Adrenal gland (tissue), 12 donors: ENCODE results near the gene PTCRA. TPM values are rescaled to one million over a fixed set of nuclear protein-coding genes. Genes with fewer than 3 reads are reported as not detected.

Experiments used
- DNase-seq, 7 donors: peaks; one replicate each; pipeline ENCODE4 v3.0.0-alpha.2; 2019 to 2020
- H3K27ac ChIP-seq, 5 donors: fragments of 200-600 bp; sonication (generic) in 4 of 5; 1 replicate in 3 of 5; 2 replicates in 2 of 5; pipeline versions ENCODE4 v1.5.1 to v1.8.0; 2016 to 2020; ENCODE audit warnings: mild to moderate bottlenecking in 1 of 5
- H3K27me3 ChIP-seq: fragments of 200-600 bp; 2 replicates; pipeline ENCODE4 v1.8.0; 2021
- H3K36me3 ChIP-seq, 2 donors: fragments of 200-600 bp; replicated peaks in 1 of 2; 1 replicate in 1 of 2; 2 replicates in 1 of 2; pipeline versions ENCODE4 v1.5.1 to v1.8.0; 2018 to 2022
- H3K4me1 ChIP-seq, 2 donors: fragments of 200-600 bp; replicated peaks in 1 of 2; 1 replicate in 1 of 2; 2 replicates in 1 of 2; pipeline versions ENCODE4 v1.5.1 to v1.8.0; 2018 to 2021
- H3K4me3 ChIP-seq, 4 donors: fragments of 200-600 bp; sonication (generic) in 3 of 4; one replicate each; pipeline ENCODE4 v1.5.1; 2016 to 2018
- H3K9me3 ChIP-seq, 3 donors: fragments of 200-600 bp; sonication (generic) in 1 of 3; replicated peaks in 1 of 3; 1 replicate in 2 of 3; 2 replicates in 1 of 3; pipeline versions ENCODE4 v1.5.1 to v1.8.0; 2016 to 2021
- CTCF ChIP-seq, 6 experiments: fragments of 450-650 bp in 4 of 6; fragments of 200-600 bp in 2 of 6; sonication (generic) in 1 of 6; IDR thresholded peaks; 1 replicate in 5 of 6; 2 replicates in 1 of 6; pipeline versions ENCODE4 v1.5.1 to v1.8.0; 2016 to 2021; ENCODE audit warnings: antibody characterized with exemption in 6 of 6, mild to moderate bottlenecking in 2 of 6, moderate library complexity in 1 of 6
- POLR2A ChIP-seq, 2 donors: fragments of 450-650 bp; IDR thresholded peaks; one replicate each; pipeline ENCODE4 v1.6.1; 2017; ENCODE audit warnings: antibody characterized with exemption in 2 of 2, mild to moderate bottlenecking in 2 of 2, moderate library complexity in 1 of 2
- WGBS, 4 donors: extraction: QIAGEN DNeasy Blood & Tissue Kit in 2 of 4; methylation state at CpG; one replicate each; pipeline versions ENCODE4 v1.1.5 to v1.1.7; 2013 to 2017; 5-methylcytosine and 5-hydroxymethylcytosine counted together
- intact Hi-C, 2 donors: fragments of 100-400 bp; cut with DNase I; formaldehyde crosslinking; loops; one replicate each; pipeline versions ENCODE4 v1.14.1 to v1.15.0; 2022 to 2023
- polyA plus RNA-seq, 3 donors: library from polyadenylated mRNA; stranded (reverse); fragments of 200-250 nt in 2 of 3; fragments of 350-450 nt in 1 of 3; fragmentation: Illumina TruSeq in 1 of 3; extraction: RNeasy Lipid Tissue Mini Kit (QIAGEN cat#74804) in 1 of 3; gene quantifications; one replicate each; pipeline ENCODE4 v1.2.3, GENCODE V29; 2013 to 2014
- total RNA-seq, 9 donors: library from RNA; depleted of rRNA in 4 of 9; stranded (reverse); fragments of >200 nt in 4 of 9; fragments of 120-200 nt in 1 of 9; fragmentation: NEBNext Ultra II Directional in 1 of 9; extraction: Animal tissue kit (Norgen Biotek cat#: 25700) in 1 of 9; gene quantifications; one replicate each; pipeline versions ENCODE4 v1.1.0 to v1.2.4, GENCODE V29; 2013 to 2023
- donor health status: healthy with polysubstance abuse.
- donor health status: Bipolar disorder and iron deficiency.
- donor health status: DM: yes; HTN: yes; CAD: no.
- donor health status: DM: no; HTN: no; CAD: no.
- donor health status: DM: no; HTN: no; CAD: no.
- donor health status: DM: yes; HTN: yes; CAD: no.

The PTCRA gene
- total and polyA plus RNA-seq, 12 donors = 0.22 to 0.34 TPM; not detected in 10

GRCh38 chr6:42970871-42971612, 55.2 kb downstream of the PTCRA start:
- TF ChIP-seq CTCF (IDR thresholded peaks at IDR 0.05) (no peak), POLR2A (IDR thresholded peaks at IDR 0.05) (no peak)
- 61 to 77% (median 75%) methylated on average over 4 of the region's 4 CpGs for WGBS, 4 donors

GRCh38 chr6:42971746-42972327, 56.0 kb downstream of the PTCRA start:
- H3K36me3 ChIP-seq = peaks cover 0 to 29% of the 10 kb centered on the region in 2 donors
- no peaks in the 10 kb centered on the region for H3K27me3 ChIP-seq
- WGBS, 4 donors = 50 to 58% (median 52%) methylated on average over 3 of the region's 3 CpGs
- DNase-seq = peak; percentile 31 to 72 (median 61)
- intact Hi-C loops = no loop called here
- H3K27ac ChIP-seq = peak overlapping the region in 2 of 5 donors; percentile 1 to 25
- peaks cover 3 to 13% of the 10 kb centered on the region in 2 donors for H3K4me1 ChIP-seq
- no peaks in the 10 kb centered on the region for H3K9me3 ChIP-seq
- no peak overlapping the region for H3K4me3 ChIP-seq
- no peak for TF ChIP-seq CTCF (IDR thresholded peaks at IDR 0.05)
- TF ChIP-seq POLR2A (IDR thresholded peaks at IDR 0.05) = no peak

More at GRCh38 chr6:42970871-42971612, 55.2 kb downstream of the PTCRA start:
- Histone ChIP-seq H3K4me3 (no peak overlapping the region), H3K9me3 (no peaks in the 10 kb centered on the region), H3K36me3 (peaks cover 0 to 35% of the 10 kb centered on the region in 2 donors), H3K27me3 (no peaks in the 10 kb centered on the region), H3K4me1 (peaks cover 3 to 8% of the 10 kb centered on the region in 2 donors), H3K27ac (peak overlapping the region in 2 of 5 donors; percentile 1 to 25)
- intact Hi-C loops = no loop called here
- DNase-seq = peak in 1 of 7 donors; percentile 14

GRCh38 chr6:42973926-42974325, 58.1 kb downstream of the PTCRA start:
- Histone ChIP-seq H3K27me3 (no peaks in the 10 kb centered on the region), H3K36me3 (peaks cover 0 to 14% of the 10 kb centered on the region in 2 donors), H3K9me3 (no peaks in the 10 kb centered on the region), H3K4me3 (no peak overlapping the region), H3K27ac (no peak overlapping the region), H3K4me1 (peaks cover 8 to 27% of the 10 kb centered on the region in 2 donors)
- intact Hi-C loops = no loop called here
- no peak for DNase-seq
- WGBS, 4 donors = 89 to 100% (median 93%) methylated on average over 3 of the region's 3 CpGs
- no peak for TF ChIP-seq CTCF (IDR thresholded peaks at IDR 0.05)
- TF ChIP-seq POLR2A (IDR thresholded peaks at IDR 0.05) = no peak

- intact Hi-C loops = no loop called here
- no peaks in the 10 kb centered on the region for H3K9me3 ChIP-seq
- peaks cover 16 to 34% of the 10 kb centered on the region in 2 donors for H3K4me1 ChIP-seq
- no peak overlapping the region for H3K27ac ChIP-seq
- no peak overlapping the region for H3K4me3 ChIP-seq
- WGBS, 4 donors = 84 to 90% (median 88%) methylated on average over 5 of the region's 5 CpGs
- DNase-seq = no peak
- H3K36me3 ChIP-seq = peaks cover 0 to 6% of the 10 kb centered on the region in 2 donors
- H3K27me3 ChIP-seq = no peaks in the 10 kb centered on the region
- TF ChIP-seq CTCF (IDR thresholded peaks at IDR 0.05) (no peak), POLR2A (IDR thresholded peaks at IDR 0.05) (no peak)
Measured at GRCh38 chr6:42974919-42975505, 59.2 kb downstream of the PTCRA start.
